ENCODE data around the gene SLC25A6.
"Not testable (repeated sequence)": the region's sequence is repeated elsewhere in the genome, so short reads cannot be mapped to it uniquely, and the experiment has no call there.

SLC25A6 gene

GRCh38 chrX:1391707-1392375 is at the start of gene SLC25A6:
SLC25A6 (minus strand) TSS chrX:1392113; CDS start chrX:1392009, 104 bp downstream.
- no peak for DNase-seq

DNA sequence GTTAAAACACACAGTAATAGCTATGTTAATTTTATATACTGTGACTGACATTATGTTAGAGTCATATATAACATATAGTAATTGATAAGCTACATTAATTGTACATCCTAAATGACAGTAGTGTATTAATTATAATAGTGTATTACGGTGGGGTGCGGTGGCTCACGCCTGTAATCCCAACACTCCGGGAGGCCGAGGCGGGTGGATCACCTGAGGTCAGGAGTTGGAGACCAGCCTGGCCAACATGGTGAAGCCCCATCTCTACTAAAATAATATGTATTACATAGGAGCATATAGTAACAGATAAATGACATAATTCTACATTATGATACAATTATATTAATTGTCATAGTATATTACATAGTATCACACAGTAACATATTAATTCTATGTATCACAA is 48.6 kb upstream of the SLC25A6 start:
- DNase-seq, result no peak

- no peak for DNase-seq
Measured at GRCh38 chrX:1435241-1435895, 43.5 kb upstream of the SLC25A6 start.

GRCh38 chrX:1434871-1435240 is 42.9 kb upstream of the SLC25A6 start:
- no peak for DNase-seq

DNA sequence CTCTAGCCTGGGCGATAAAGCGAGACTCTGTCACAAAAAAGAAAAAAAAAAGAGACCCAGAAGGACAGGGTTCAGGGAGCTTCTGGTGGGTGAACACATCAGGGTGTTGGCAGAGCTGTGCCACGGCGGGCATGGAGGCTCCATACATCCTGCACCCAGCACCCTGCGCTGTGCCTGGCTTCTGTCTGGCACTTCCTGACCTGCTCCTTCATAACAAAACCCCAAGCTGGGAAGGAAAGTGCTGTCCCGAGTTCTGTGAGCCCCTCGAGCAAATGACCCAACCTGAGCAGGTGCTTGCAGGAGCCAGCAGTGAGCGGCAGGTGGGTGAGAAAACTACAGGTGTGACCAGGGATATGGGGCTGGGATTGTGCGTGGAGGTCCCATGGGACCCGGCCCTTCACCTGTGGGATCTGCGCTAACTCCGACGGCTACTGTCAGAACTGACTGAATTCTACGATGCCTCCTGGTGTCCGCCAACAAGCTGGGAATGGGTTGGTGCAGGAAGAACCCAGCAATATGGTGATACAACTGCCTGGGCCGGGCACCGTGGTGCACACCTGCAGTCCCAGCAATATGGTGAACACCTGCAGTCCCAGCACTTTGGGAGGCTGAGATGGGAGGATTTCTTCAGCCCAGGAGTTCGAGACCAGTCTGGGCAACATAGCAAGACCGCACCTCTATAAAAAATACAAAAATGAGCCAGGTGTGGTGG is 41.9 kb upstream of the SLC25A6 start:
- no peak for DNase-seq

GRCh38 chrX:1430451-1430850 is 38.5 kb upstream of the SLC25A6 start:
- DNase-seq, result no peak

DNA sequence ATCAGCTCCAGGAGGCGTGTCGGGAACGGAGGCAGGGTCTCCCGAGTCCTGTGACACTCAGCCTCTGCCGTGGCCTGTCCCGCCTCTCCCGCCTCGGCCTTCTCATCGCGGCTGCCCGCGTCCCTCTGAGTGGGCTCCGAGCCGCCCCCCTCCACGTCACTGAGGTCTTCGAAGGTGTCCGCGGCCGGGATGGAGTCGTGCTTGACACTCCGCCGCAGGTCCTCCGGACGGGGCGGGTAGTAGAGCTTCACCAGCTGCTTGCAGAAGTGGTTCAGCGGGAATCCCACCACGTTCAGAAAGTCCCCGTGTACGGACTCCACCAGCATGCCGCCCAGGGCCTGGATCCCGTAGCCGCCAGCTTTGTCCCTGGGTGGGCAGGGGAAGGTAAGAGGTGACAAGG is 35.8 kb upstream of the SLC25A6 start:
- no peak for DNase-seq

- DNase-seq, result not testable (repeated sequence)
Measured at GRCh38 chrX:1426321-1426720, 34.4 kb upstream of the SLC25A6 start.

DNA sequence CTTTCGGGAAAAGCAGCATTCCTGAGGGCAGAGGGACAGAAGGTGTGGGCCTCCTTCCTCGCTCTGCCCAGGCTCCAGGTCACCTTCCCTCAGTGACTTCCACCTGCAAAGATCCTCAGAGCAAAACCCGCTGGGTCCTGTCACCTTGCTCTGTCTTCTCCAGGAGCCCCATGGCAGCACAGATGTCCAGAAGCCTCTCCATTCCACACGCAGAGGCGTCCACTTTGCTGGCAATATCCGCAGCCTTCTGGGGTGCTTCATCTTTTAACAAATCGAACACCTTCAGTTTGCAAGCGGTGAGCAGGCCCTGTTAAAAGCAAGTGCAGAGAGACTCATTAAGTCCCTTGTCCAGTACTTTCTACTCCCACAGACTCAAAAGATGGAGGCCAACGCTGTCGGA is 33.5 kb upstream of the SLC25A6 start:
- DNase-seq, result no peak

DNA sequence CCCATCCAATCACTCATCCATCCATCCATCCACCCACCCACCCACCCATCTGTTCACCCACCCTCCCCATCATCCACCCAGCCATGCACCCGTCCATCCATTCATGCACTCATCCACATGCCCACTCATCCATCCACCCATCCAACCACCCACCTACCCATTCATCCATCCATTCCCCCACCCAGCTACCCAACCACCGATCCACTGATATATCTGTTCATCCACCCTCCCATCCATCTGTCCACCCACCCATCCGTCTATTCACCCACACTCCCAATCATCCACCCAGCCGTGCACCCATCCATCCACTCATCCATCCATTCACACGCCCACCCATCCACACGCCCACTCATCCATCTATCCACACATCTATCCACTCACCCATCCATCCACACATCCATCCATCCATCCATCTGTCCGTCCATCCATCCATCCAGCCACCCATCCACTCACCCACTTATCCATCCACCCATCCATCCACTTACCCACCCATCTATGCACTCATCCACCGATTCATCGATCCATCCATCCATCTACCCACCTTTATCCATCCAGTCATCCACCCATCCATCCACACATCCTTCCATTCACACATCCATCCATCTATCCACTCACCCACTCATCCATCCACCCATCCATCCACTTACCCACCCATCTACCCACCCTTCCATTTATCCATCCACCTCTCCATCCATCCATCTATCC is 32.4 kb upstream of the SLC25A6 start:
- DNase-seq, result no peak

DNA sequence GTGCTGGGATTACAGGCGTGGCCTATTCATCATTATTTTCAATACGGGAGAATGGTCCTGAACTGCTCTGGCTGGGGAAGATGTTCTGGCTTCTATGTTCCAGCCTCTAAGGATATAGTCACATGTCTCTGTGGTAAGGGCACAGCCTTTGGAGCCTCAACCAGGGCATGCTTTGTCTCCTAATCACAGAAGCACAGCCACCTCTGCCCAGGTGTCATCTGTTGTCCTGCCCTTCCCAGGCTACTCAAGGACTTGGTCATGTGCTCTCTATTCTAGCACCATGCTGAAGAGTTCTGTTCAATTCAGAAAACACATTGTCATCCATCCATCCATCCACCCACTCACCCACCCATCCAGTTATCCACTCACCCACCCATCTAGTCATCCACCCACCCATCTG is 31.3 kb upstream of the SLC25A6 start:
- no peak for DNase-seq

DNA sequence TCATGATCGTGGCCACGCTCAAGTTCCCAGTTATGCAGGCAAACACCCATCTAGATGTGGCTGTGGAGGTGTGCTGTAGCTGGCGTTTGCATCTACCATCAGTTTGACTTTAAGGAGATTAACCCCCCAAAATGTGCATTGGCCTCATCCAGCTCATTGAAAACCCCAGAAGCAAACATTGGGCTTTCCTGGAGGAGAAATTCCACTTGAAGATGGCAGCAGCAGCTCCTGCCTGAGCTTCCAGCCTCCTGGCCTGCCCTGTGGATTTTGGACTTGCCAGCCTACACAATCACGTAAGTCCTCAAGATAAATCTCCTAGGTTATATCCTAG is 30.2 kb upstream of the SLC25A6 start:
- no peak for DNase-seq

DNA sequence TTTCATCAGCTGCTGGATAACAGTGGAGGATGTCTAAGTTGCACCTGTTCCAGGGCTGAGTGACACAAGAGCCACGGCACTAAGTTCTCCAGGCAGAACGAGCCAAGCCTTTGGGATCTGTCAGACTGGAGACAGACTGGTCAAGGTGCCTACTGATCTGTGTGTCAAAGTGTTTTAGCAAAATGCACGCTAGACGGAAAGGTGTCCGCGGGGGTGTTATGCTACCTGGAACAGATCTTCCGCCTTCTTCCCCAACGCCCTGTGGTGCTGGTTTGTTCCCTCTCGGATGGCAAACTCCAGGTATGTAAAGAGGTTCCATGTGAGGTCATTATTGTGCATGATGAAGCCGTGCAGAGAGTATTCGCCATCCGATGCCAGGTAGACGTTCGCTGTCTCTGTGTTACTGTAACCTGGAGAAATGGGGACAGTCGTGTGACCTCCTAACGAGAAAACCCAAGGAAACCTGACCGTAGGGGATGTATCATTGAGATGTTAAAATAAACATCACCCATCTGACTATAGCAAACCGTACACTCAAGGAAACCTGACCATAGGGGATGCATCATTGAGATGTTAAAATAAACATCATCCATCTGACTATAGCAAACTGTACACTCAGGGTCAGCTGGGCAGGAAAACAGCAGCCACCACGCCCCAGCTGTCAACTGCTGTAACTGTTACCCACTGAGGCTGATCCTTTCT is 29.7 kb upstream of the SLC25A6 start:
- no peak for DNase-seq

DNA sequence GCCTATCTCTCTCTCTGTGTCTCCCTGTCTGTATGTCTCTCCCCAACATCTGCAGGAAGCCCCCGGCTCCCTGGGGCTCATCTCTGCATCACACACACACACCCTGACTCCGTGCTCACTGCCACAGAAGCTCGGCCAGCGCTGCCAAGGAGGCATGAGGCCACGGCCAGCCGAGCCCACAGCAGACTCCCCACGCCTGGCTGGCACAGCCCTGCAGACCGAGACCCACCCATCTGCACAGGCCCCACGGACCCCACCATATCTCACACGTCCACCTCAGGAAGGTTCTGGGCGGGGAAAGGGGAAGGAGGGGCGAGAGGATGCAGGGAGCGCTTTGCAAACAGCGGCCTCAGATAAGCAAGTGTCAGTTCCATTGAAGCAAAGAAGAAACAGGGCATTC is 28.5 kb upstream of the SLC25A6 start:
- DNase-seq, result no peak

- no peak for DNase-seq
Measured at GRCh38 chrX:1419545-1420355, 27.8 kb upstream of the SLC25A6 start.

DNA sequence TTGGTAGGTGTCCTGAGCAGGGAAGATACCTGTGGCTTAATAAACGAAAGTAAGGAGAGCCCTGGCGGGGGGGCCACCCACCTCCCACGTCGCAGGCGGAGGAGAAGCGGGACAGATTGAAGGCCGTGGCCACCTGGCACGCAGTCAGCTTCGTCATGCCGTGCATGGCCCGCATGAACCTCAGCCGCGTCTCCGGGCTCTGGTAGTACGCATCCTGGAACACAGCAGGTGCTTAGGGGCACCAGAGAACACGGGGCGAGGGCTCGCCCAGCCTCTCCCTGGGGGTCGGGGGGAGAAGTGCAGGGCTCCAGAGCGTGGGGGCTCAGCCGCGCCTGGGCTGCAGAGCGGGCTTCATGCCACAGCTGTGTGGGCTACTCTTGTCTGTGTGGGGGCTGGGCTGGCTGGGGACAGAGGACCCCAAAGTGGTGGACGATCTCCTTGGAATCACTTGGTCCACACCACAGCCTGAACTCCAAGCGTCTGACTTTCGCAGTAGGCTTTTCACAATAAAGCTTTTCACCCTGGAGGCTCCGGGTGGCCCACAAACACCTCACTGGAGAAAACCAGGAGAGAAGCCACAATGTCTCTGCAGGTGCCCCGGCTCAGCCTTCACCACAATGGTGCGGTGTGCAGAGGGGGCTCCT is 27.1 kb upstream of the SLC25A6 start:
- no peak for DNase-seq

GRCh38 chrX:1417921-1418771 is 26.2 kb upstream of the SLC25A6 start:
- DNase-seq, result no peak

GRCh38 chrX:1416965-1417760 is 25.2 kb upstream of the SLC25A6 start:
- no peak for DNase-seq

DNA sequence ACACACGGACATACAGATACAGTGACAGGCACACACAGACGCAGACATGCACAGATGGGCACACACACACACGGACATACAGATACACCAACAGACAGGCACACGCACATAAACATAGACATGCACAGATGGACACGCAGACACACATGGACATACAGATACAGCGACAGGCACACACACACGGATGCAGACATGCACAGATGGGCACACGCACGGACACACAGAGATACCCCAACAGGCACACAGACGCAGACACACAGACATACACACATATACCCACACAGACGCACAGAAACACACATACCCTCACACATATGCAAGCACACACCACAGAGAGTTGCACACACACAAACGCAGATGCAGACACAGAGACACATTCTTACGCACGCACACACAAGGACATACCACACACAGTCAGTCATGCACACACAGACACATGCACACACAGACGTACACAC is 24.4 kb upstream of the SLC25A6 start:
- DNase-seq, result no peak
